Kidney capillary endothelial cell (primary cell): ENCODE measurements around the gene NUMB.
"Not testable (repeated sequence)": the region's sequence is repeated elsewhere in the genome, so short reads cannot be mapped to it uniquely, and the experiment has no call there.

ENCODE experiments used
- DNase-seq: peaks from one replicate; pipeline ENCODE4 v3.0.0-alpha.2; 2018; ENCODE audit warnings: low spot score

Gene NUMB

DNA sequence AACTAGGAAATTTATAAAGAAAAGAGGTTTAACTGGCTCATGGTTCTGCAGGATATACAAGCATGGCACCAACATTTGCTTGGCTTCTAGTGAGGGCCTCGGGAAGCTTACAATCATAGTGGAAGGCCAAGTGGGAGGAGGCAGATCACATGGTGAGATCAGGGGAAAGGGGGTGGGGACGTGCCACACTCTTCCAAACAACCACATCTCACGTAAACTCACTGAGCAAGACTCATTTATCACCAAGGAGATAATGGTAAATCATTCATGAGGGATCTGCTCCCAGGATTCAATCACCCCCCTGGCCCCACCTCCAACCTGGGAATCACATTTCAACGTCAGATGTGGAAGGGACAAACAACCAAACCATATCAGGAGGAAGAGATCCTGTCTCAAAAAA, 35.8 kb downstream of the NUMB start:
- no peak for DNase-seq

DNA sequence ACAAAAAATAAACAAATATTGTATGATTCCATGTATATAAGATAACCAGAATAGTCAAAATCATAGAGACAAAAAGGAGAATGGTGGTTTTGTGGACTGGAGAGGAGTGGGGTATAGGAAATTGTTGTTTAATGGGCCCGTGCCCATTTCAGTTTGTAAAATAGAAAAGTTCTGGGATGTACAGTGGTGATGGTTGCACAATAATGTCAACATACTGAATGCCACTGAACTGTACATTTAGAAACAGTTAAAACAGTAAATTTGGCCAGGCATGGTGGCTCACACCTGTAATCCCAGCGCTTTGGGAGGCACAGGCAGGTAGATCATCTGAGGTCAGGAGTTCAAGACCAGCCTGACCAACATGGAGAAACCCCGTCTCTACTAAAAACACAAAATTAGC, 40.1 kb downstream of the NUMB start:
- no peak for DNase-seq

DNA sequence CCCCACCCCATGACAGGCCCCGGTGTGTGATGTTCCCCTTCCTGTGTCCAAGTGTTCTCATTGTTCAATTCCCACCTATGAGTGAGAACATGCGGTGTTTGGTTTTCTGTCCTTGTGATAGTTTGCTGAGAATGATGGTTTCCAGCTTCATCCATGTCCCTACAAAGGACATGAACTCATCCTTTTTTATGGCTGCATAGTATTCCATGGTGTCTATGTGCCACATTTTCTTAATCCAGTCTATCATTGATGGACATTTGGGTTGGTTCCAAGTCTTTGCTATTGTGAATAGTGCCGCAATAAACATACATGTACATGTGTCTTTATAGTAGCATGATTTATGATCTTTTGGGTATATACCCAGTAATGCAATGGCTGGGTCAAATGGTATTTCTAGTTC, 52.1 kb downstream of the NUMB start:
- DNase-seq = not testable (repeated sequence)

DNA sequence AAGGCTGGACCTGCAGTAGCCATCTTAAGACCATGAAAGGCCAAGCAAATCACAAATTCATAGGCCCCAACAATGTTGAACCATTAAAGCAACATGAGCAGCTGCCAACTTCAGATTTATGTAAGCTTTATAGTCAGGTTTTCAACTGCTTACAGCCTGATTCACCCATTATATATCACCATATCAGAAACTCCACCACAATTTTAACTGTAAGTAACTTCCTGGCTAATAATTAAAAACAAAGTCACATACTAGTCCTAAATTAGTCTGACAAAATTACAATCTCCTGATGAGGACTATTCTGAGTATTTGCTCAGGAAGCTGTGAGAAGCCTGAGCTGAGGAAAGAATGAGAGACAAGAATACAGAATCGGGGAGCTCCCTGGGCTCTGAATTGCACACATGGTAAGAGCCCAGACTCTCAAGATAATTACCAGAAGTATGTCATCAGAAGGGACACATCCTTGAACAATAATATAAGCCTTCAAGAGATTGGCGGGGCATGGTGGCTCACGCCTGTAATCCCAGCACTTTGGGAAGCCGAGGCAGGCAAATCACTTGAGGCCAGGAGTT, 55.1 kb downstream of the NUMB start:
- no peak for DNase-seq

DNA sequence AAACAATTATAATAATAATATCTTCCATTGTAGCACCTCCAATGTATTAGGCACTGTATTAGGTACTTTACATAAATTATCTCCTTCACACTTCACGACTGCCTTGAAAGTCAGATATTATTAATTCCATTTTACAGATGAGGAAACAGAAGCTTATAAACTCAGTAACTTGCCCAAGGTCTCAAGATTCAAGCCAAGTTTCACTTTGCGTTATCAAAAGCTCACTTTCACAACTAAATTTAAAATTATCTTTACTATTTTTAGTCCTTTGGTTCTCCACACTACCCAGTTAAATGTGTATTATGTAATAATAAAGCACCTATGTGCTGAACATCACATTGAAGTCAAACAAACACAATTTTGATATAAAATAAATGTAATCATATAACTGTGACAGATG, 55.8 kb downstream of the NUMB start:
- no peak for DNase-seq

DNA sequence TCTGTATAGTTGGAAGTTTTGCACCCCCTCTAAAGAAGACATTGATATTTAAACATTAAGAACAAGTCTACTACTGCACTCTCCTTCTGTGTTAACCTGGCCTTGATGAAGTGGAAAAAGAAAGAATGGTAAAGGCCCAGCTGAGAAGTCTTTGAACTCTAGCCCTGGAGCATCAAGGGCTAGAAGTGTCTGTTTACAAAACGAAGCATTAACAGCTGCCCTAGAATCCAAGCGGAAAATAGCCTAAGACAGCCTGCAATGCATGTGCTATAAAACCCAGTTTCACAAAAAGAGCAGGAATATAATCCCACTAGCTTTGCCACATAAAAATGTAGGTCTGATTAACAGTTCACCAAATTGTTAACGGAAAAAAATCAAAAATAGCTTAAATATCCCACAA, 60.5 kb downstream of the NUMB start:
- DNase-seq = no peak

DNA sequence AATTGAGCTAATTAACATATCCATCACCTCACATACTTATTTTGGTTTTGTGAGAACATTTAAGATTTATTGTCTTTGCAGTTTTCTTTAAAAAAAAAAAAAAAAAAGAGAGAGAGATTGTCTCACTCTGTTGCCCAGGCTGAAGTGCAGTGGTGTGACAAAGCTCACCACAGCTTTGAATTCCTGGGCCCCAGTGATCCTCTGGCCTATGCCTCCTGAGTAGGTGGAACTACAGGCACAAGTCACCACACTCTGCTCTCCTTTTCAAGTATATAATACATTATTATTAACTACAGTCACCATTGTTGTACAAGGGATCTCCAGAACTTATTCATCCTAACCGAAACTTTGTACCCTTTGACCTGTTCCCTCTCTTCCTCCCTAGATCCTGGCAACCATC, 64.0 kb downstream of the NUMB start:
- no peak for DNase-seq

DNA sequence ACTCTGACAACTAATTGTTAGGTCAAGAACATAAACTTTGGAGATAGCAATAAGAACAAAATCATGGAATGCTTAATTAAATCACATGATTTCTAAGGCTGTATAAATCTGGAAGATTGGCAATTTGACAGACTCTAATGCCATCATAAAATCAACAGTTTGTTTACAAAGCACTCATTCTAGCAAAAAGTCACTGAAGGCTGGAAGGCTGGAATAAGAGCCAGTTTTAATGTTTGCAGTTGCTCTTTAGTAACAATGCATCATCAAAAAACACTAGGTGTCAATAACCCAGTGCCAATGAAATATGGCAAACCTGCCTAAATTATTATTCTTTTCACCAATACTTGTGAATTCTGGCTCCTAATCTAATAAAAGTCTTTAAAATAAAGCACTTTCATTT, 65.0 kb downstream of the NUMB start:
- no peak for DNase-seq

DNA sequence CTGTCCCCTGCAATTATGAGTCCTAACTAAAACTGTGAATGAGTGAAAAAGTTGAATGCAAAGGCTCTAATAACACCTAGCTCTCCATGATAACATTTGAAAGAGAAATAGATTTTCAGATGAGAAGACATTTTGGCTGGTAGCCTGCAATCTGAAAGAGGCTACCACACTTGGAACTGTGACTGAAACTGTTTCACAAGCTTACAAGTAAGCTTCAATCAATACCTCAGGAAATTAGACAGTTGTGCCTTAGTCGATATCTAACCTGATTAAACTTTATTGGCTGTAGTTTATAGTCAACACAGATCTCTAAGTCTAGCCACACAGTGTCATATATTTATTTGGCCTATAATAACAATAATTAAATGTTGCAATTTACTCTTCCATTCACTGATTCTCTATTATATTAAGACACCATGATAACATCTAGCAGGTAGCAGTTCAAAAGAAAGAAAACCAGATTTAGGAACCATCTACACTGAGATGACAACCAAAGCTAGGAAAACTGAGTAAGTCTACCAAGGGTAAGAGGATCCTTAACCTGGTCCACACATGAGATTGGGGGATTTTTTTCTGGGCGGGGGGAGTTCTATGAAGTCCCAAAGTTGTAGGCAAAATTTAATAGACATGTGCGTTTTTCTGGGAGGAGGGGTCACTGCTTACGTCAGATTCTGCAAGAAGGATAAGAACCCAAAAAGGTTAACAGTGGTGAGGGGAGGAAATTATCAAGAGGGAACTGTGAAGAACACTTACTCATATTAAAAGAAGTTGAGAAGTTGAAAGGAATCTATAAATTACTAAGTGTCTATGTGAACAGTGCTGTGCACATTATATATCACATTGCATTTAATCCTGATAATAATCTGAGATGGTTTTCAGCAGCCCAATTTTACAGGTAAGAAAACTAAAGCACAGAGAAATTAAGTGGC, 65.8 kb downstream of the NUMB start:
- no peak for DNase-seq

DNA sequence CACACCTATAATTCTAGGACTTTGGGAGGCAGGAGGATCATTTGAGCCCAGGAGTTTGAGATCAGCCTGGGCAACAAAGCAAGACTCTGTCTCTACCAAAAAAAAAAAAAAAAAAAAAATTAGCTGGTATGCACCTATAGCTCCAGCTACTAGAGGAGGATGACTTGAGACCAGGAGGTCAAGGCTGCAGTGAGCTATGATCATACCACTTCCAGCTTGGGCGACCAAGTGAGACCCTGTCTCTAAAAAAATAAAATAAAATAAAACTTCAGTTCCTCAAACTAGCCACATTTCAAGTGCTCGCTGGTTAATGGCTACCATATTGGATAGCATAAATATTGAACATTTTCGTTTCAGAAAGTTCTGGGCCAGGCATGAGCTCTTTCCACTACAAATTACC, 70.5 kb downstream of the NUMB start:
- not testable (repeated sequence) for DNase-seq

DNA sequence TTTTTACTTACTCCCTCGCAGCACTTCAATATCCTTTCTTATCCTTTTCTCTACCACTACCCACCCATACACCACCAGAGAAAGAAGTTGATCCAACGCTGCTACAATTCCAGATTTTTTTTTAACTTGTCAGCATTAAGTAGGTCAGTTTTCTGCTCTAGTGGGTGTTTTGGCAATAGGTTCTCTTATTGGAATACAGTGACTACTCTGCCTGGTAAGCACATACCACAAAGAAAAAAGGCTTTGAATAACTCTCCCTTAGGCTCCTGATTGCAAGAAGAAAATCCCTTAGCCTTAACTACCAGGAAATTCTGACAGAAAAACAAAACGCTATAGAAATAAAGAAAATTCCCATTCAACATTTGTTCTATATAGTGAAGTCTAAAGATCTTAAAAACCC, 72.0 kb downstream of the NUMB start:
- no peak for DNase-seq

DNA sequence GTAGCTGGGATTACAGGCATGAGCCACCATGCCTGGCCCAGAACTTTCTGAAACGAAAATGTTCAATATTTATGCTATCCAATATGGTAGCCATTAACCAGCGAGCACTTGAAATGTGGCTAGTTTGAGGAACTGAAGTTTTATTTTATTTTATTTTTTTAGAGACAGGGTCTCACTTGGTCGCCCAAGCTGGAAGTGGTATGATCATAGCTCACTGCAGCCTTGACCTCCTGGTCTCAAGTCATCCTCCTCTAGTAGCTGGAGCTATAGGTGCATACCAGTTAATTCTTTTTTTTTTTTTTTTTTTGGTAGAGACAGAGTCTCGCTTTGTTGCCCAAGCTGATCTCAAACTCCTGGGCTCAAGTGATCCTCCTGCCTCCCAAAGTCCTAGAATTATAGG, 73.3 kb downstream of the NUMB start:
- DNase-seq = not testable (repeated sequence)

DNA sequence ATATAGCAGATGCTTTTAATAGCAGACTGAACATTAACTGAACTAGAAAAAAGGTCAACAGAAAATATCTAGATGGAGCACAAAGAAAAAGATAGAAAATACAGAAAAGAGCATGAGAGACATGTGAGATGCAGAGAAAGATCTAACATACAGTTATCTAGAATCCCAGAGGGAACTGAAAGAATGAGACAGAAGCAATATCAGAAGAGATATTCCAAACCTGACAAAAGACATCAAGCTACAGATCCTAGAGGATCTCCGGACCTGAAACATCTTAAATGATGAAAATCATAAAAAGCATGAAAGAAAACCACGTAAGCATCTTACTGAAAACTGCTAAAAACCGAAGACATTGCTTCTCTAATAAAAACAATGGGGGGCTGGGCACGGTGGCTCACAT, 75.0 kb downstream of the NUMB start:
- DNase-seq = no peak

DNA sequence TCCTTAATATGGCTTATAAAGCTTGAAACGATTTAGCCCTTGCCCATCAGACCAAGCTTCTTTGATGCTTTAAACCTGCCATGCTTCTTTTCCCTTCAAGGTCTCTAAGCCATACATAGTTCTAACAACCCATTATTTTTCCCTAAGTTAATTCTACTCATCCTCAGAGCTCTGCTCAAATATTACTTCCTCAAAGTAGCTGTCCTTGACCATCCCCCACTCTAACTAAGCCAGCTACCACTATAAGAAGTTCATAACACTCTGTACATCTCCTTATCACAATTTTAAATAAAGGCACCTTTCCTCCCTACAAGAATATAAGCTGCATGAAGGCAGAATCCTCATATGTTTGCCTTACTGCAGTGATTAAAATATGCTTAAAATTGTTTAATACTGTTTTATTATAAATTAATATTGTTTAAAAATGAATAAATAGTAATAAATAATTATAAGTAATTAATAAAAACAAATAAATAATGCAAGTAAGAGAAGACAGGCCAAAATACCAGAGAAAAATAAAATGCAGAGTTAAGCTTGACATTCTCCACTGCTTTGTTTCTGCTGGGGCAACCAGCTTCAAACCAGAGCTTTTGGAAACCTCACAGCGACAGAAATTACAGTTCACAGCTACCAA, 76.8 kb downstream of the NUMB start:
- no peak for DNase-seq

DNA sequence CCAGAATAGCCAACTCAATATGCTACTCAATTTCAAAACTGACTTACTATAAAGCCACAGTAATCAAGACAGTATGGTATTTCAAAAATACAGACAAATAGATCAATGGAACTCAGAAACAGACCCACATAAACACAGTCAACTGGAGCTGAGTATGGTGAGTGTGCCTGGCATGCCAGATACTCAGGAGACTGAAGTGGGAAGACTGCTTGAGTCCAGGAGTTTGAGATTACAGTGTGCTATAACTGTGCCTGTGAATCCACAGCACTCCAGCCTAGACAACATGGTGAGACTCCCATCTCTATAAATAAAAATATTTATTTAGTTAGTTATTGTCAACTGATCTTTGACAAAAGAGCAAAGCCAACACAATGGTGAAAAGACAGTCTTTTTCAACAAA, 81.8 kb downstream of the NUMB start:
- DNase-seq = no peak

DNA sequence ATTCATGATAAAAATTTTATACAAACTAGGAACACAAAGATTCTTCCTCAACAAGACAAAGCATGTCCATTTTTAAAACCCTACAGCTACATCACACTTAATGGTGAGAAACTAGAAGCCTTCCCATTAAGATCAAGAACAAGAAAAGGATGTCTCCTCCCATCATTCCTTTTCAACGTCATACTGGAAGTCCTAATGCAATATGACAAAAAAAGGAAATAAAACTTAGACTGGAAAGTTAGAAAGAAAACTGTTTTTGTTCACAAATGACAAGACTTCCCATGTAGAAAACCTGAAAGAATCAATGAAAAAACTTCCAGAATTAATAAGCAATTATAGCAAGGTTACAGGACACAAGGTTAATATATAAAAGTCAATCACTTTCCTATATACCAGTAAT, 82.5 kb downstream of the NUMB start:
- DNase-seq = no peak

DNA sequence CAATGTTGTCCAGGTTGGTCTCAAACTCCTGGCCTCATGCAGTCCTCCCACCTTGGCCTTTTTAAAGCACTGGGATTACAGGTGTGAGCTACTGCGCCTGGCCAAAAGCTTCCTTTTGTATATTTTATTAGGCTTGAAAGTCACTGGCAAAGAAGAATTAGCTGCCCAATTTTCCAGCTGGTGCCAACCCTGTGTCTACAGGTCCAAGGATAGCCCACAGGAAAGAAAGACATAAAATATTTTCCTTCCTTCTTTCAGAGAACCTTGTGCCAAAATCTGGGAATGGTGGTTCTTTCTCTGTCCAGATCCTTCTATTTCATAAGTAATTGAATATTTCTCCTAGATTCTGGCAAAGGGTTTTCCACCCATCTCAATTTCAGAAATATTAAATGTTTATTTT, 84.1 kb downstream of the NUMB start:
- no peak for DNase-seq

DNA sequence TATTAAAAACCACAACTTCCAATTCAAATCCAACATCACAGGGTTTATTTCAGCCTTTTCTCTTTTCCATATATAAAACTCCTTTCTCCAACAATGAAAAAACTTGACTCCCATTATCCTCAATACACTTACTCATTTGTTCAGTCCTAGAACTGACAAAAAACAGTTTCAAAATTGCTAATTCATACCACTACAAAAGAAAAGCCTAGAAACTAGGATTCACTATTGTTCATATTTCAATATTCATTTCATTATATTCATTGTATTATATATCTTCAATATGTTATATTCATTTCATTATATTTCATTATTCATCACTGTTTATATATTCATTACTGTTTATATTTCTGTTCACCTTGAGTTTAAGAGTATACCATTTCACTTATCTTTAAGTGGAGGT, 85.8 kb downstream of the NUMB start:
- DNase-seq = no peak

DNA sequence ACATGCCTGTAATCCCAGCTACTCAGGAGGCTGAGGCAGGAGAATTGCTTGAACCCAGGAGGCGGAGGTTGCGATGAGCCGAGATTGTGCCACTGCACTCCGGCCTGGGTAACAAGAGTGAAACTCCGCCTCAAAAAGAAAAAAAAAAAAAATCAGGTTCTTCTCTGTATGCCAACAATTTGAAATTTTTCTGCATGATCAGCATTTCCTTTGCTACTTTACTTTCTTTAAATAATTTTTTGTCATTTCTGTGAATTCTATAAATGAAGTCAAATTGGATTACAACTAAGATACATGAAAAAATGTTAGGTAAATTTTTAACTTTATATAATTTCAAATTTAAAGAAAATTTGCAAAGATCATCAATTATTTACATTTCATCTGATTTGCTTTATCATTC, 87.8 kb downstream of the NUMB start:
- DNase-seq = no peak

DNA sequence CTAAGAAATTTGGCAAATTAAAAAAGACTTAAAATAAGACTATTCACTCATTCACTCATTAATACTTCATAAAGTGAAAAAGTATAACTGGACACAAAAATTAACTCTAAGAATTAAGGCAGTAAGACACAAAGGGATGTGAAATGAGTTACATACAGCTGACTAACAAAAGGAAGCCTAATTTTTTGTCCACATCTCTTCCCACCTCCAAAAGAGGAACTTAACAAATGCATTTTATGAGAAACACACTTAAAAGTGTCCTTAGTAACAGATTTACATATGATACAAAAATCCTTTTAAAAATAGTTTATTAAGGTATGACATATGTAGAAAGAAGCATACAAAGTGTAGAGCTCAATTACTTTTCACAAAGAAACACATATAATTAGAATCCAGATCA, 88.9 kb downstream of the NUMB start:
- DNase-seq = no peak

DNA sequence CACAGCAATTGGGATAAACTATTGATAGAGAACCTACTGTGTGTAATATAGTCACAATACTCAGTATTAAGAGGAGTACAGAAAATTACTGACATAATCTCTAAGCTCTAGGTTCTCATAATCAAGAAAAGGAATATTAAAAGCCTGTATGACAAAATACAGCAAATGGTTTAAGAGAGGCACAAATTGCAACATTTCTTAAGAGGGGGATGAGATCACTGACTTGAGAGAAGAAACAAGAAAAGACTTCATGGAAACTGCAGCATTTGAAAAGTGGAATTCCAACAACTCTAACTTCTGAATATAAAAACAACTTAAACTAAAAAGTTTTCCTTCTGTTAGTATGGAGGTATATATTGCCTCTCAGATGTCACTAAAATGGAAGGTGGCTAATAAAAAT, 89.7 kb downstream of the NUMB start:
- no peak for DNase-seq

DNA sequence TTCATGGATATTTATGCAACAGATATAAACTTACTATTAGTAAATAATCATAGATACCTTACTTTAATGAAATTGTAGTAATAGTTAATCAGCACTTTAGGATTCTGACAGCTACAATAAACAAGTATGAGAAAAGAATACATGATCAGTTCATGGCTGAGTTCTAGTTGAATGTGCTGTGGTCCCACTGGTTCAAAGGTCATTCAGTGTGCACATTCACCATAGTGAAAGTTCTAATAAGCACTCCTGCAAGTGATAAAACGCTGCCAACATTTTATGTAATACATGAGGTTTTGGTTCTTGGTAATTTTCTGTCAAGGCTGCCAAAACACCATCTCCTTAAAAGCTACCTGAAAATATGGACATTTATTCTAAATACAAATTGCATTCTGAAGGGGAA, 92.6 kb downstream of the NUMB start:
- DNase-seq = no peak

DNA sequence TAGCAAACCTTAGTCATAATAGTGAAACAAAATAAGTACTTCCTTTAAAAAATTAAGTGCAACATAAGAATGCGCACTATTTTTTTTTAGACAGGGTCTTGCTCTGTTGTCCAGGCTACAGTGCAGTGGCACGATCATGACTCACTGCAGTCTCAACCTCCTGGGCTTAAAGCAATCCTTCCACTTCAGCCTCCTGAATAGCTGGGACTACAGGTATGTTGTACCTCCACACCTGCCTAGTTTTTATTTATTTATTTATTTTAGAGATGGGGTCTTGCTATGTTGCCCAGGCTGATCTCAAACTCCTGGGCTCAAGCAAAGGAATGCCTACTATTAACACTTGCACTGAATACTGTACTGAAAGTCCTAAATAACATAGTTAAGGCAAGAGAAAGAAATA, 93.8 kb downstream of the NUMB start:
- DNase-seq = no peak
